Omental fat pad (tissue), 4 donors: ENCODE measurements around the gene TMEM201. TPM values are rescaled to one million over a fixed set of nuclear protein-coding genes. Genes with fewer than 3 reads are reported as not detected.

Experiments
- ATAC-seq: fragments of 150-250 bp; one replicate; pipeline ENCODE4 v1.9.1; 2016; ENCODE audit warnings: mild to moderate bottlenecking, moderate library complexity; ENCODE audit not compliant: low FRiP score
- DNase-seq: peaks from one replicate; pipeline ENCODE4 v3.0.0-alpha.2; 2019; ENCODE audit warnings: low spot score
- CTCF ChIP-seq, 3 donors: fragments of 450-650 bp; IDR thresholded peaks; one replicate each; pipeline ENCODE4 v1.5.1; 2016 to 2017; ENCODE audit warnings: antibody characterized with exemption in 3 of 3, mild to moderate bottlenecking in 3 of 3, moderate library complexity in 2 of 3
- total RNA-seq, 4 donors: library from RNA; depleted of rRNA; stranded (reverse); fragments of >200 nt; gene quantifications; one replicate each; pipeline ENCODE4 v1.1.0, GENCODE V29; 2016

Gene TMEM201
- total RNA-seq, 4 donors from 2014 or later = 4.5 to 13.1 (median 6.8) TPM

GRCh38 chr1:9633493-9633892 is 44.8 kb downstream of the TMEM201 start:
- no peak for ATAC-seq
- no peak for DNase-seq
- TF ChIP-seq CTCF (IDR thresholded peaks at IDR 0.05) = no peak

- DNase-seq = no peak
- no peak for TF ChIP-seq CTCF (IDR thresholded peaks at IDR 0.05)
- ATAC-seq = no peak
These were observed 45.9 kb downstream of the TMEM201 start for GRCh38 chr1:9634582-9634981.

GRCh38 chr1:9639227-9639626 is 50.5 kb downstream of the TMEM201 start:
- DNase-seq = no peak
- ATAC-seq = no peak
- no peak for TF ChIP-seq CTCF (IDR thresholded peaks at IDR 0.05)

- no peak for TF ChIP-seq CTCF (IDR thresholded peaks at IDR 0.05)
- DNase-seq (no peak), ATAC-seq (no peak)
These were observed 54.9 kb downstream of the TMEM201 start for GRCh38 chr1:9643351-9644256.

- TF ChIP-seq CTCF (IDR thresholded peaks at IDR 0.05) = no peak
- no peak for ATAC-seq
- DNase-seq = no peak
These were observed 57.3 kb downstream of the TMEM201 start for GRCh38 chr1:9646037-9646436.

- no peak for TF ChIP-seq CTCF (IDR thresholded peaks at IDR 0.05)
- DNase-seq = no peak
- no peak for ATAC-seq
These were observed 59.5 kb downstream of the TMEM201 start for GRCh38 chr1:9648171-9648570.

GRCh38 chr1:9649769-9650168 is 61.1 kb downstream of the TMEM201 start:
- no peak for ATAC-seq
- DNase-seq = no peak
- no peak for TF ChIP-seq CTCF (IDR thresholded peaks at IDR 0.05)
